ENCODE measurements around the gene SLC35A3. TPM values are rescaled to one million over a fixed set of nuclear protein-coding genes. Genes with fewer than 3 reads are reported as not detected.
"Not testable (repeated sequence)": the region's sequence is repeated elsewhere in the genome, so short reads cannot be mapped to it uniquely, and the experiment has no call there.

SLC35A3 gene
- total RNA-seq, 1 donor from 2014 or later: 38.9 TPM

DNA sequence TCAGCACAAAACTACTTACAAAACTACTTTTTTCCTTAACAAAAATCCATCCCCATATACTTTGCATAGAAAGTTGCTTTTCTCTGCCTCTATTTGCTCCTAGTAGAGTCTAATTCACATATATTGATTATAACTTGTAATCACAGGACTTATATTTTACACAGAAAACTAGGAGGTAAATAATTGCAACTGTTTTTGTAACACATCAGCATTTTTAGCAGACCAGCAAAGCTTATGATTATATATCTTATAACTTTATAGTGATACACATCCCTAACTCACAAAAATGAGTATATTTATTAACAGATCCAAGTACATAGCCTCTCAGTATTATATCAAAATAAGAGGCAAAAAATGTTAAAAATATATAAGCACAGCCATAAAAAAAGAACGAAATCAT, 17.3 kb upstream of the SLC35A3 start:
- Mint-ChIP-seq H3K27me3 (ENCODE audit: insufficient read depth, low read depth) (peaks cover 2% of the 10 kb centered on the region), H3K27ac (no peak overlapping the region), H3K9me3 (no peaks in the 10 kb centered on the region), H3K4me3 (no peak overlapping the region), H3K36me3 (no peaks in the 10 kb centered on the region), H3K4me1 (no peaks in the 10 kb centered on the region)
- Histone ChIP-seq H3K9me3 (ENCODE audit: low read depth) (no peaks in the 10 kb centered on the region), H3K4me3 (no peak overlapping the region), H3K79me2 (ENCODE audit: low read depth) (no peaks in the 10 kb centered on the region), H3K36me3 (no peaks in the 10 kb centered on the region), H3K27me3 (no peaks in the 10 kb centered on the region), H3K4me2 (no peak overlapping the region), H3K4me1 (no peaks in the 10 kb centered on the region), H3K27ac (no peak overlapping the region), H4K20me1 (ENCODE audit: low read depth) (no peaks in the 10 kb centered on the region), H2AFZ (replicated peaks) (no peak overlapping the region), H3K9ac (no peak overlapping the region), H3F3A (ENCODE audit: low read depth) (no peaks in the 10 kb centered on the region)
- DNase-seq (ENCODE audit: low spot score): no peak
- TF ChIP-seq EZH2 (IDR thresholded peaks at IDR 0.05): no peak
- TF ChIP-seq, protein P1, sequence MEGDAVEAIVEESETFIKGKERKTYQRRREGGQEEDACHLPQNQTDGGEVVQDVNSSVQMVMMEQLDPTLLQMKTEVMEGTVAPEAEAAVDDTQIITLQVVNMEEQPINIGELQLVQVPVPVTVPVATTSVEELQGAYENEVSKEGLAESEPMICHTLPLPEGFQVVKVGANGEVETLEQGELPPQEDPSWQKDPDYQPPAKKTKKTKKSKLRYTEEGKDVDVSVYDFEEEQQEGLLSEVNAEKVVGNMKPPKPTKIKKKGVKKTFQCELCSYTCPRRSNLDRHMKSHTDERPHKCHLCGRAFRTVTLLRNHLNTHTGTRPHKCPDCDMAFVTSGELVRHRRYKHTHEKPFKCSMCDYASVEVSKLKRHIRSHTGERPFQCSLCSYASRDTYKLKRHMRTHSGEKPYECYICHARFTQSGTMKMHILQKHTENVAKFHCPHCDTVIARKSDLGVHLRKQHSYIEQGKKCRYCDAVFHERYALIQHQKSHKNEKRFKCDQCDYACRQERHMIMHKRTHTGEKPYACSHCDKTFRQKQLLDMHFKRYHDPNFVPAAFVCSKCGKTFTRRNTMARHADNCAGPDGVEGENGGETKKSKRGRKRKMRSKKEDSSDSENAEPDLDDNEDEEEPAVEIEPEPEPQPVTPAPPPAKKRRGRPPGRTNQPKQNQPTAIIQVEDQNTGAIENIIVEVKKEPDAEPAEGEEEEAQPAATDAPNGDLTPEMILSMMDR (IDR thresholded peaks at IDR 0.05): no peak
- TF ChIP-seq EZH2phosphoT487 (IDR thresholded peaks at IDR 0.05): no peak

DNA sequence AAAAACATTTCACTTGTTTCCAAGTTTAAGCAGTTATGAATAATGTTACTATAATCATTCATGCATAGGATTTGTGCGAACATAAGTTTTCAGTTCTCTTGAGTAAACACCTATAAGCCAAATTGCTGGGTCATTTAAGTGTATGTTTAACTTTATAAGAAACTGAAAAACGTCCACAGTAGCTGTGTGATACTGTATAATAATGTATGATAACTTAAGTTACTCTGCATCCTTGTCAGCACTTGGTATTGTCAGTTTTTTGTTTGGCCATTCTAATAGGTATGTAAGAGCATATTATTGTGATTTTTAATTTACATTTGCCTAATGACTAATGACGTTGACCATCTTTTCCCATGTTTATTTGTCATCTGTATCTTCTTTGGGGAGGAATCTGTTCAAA, 14.4 kb upstream of the SLC35A3 start:
- no peaks in the 10 kb centered on the region for H4K20me1 ChIP-seq (ENCODE audit: low read depth)
- DNase-seq (ENCODE audit: low spot score): no peak
- H3K79me2 ChIP-seq (ENCODE audit: low read depth): no peaks in the 10 kb centered on the region
- H3K27ac ChIP-seq: no peak overlapping the region
- H3K4me1 ChIP-seq: no peaks in the 10 kb centered on the region
- Mint-ChIP-seq H3K27me3 (ENCODE audit: insufficient read depth, low read depth) (no peaks in the 10 kb centered on the region), H3K36me3 (no peaks in the 10 kb centered on the region), H3K4me1 (no peaks in the 10 kb centered on the region), H3K27ac (no peak overlapping the region), H3K9me3 (peaks cover 2% of the 10 kb centered on the region), H3K4me3 (no peak overlapping the region)
- H3K9ac ChIP-seq: no peak overlapping the region
- H3K9me3 ChIP-seq (ENCODE audit: low read depth): no peaks in the 10 kb centered on the region
- no peak overlapping the region for H2AFZ ChIP-seq (replicated peaks)
- TF ChIP-seq, protein P1 (IDR thresholded peaks at IDR 0.05): no peak
- no peak for TF ChIP-seq EZH2 (IDR thresholded peaks at IDR 0.05)
- no peaks in the 10 kb centered on the region for H3K27me3 ChIP-seq
- no peaks in the 10 kb centered on the region for H3K36me3 ChIP-seq
- H3K4me3 ChIP-seq: no peak overlapping the region
- no peaks in the 10 kb centered on the region for H3F3A ChIP-seq (ENCODE audit: low read depth)
- H3K4me2 ChIP-seq: no peak overlapping the region

DNA sequence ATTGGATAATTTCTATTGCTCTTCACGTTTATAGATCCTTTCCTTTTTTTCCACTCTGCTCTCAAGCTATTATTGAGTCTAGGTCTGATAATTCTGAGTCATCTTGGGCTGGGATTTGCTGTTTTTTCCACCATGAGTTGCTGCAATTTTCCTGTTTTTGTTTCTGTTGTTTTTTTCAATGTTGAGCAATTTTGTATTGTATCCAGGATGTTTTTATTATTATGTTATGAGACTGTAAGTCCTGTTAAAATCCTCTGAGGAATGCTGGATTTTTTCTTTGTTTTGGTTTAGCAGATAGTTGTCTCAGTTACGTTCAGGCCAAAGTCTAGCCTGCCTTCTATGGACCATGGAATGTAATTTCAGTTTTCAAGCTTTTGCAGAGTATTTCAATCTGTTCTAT, 13.0 kb upstream of the SLC35A3 start:
- no peaks in the 10 kb centered on the region for H3K36me3 Mint-ChIP-seq
- Histone ChIP-seq H3K79me2 (ENCODE audit: low read depth) (no peaks in the 10 kb centered on the region), H3K9me3 (ENCODE audit: low read depth) (no peaks in the 10 kb centered on the region), H3K9ac (no peak overlapping the region), H3K27me3 (no peaks in the 10 kb centered on the region), H3K36me3 (no peaks in the 10 kb centered on the region), H3K27ac (no peak overlapping the region), H4K20me1 (ENCODE audit: low read depth) (no peaks in the 10 kb centered on the region), H3K4me1 (no peaks in the 10 kb centered on the region), H2AFZ (replicated peaks) (no peak overlapping the region), H3K4me2 (no peak overlapping the region), H3K4me3 (no peak overlapping the region), H3F3A (ENCODE audit: low read depth) (no peaks in the 10 kb centered on the region)
- no peak overlapping the region for H3K4me3 Mint-ChIP-seq
- H3K27me3 Mint-ChIP-seq (ENCODE audit: insufficient read depth, low read depth): no peaks in the 10 kb centered on the region
- DNase-seq (ENCODE audit: low spot score): no peak
- peaks cover 2% of the 10 kb centered on the region for H3K9me3 Mint-ChIP-seq
- H3K27ac Mint-ChIP-seq: no peak overlapping the region
- TF ChIP-seq EZH2 (IDR thresholded peaks at IDR 0.05) (no peak), EZH2phosphoT487 (IDR thresholded peaks at IDR 0.05) (no peak)
- TF ChIP-seq, protein P1 (IDR thresholded peaks at IDR 0.05): no peak
- no peaks in the 10 kb centered on the region for H3K4me1 Mint-ChIP-seq

DNA sequence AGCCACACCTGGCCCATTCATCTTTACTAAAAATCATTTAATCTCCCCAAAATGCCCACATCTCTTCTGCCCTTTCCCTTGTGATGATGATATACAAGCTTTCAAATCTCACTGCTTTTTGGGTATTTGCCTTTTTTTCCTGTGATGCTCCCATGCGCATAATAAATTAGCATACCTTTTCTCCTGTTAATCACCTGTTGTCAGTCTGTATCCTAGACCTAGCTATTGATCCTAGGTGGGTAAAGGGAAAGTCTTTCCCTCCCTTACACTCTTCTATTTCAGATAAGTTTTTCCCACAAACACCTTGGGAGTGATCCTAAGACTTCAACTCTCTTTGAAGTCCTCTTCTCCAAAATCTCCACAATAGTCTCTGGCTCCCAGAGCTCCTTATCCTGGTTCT, 12.0 kb upstream of the SLC35A3 start:
- Mint-ChIP-seq H3K27ac (no peak overlapping the region), H3K9me3 (peaks cover 2% of the 10 kb centered on the region), H3K4me3 (no peak overlapping the region), H3K27me3 (ENCODE audit: insufficient read depth, low read depth) (no peaks in the 10 kb centered on the region), H3K36me3 (no peaks in the 10 kb centered on the region), H3K4me1 (no peaks in the 10 kb centered on the region)
- no peaks in the 10 kb centered on the region for H3K79me2 ChIP-seq (ENCODE audit: low read depth)
- no peaks in the 10 kb centered on the region for H4K20me1 ChIP-seq (ENCODE audit: low read depth)
- TF ChIP-seq EZH2phosphoT487 (IDR thresholded peaks at IDR 0.05) (no peak), EZH2 (IDR thresholded peaks at IDR 0.05) (no peak)
- TF ChIP-seq, protein P1 (IDR thresholded peaks at IDR 0.05): no peak
- H3K36me3 ChIP-seq: no peaks in the 10 kb centered on the region
- H3K9ac ChIP-seq: no peak overlapping the region
- no peaks in the 10 kb centered on the region for H3F3A ChIP-seq (ENCODE audit: low read depth)
- H3K4me2 ChIP-seq: no peak overlapping the region
- H2AFZ ChIP-seq (replicated peaks): no peak overlapping the region
- no peak for DNase-seq (ENCODE audit: low spot score)
- no peak overlapping the region for H3K27ac ChIP-seq
- no peaks in the 10 kb centered on the region for H3K9me3 ChIP-seq (ENCODE audit: low read depth)
- no peak overlapping the region for H3K4me3 ChIP-seq
- no peaks in the 10 kb centered on the region for H3K4me1 ChIP-seq
- no peaks in the 10 kb centered on the region for H3K27me3 ChIP-seq

DNA sequence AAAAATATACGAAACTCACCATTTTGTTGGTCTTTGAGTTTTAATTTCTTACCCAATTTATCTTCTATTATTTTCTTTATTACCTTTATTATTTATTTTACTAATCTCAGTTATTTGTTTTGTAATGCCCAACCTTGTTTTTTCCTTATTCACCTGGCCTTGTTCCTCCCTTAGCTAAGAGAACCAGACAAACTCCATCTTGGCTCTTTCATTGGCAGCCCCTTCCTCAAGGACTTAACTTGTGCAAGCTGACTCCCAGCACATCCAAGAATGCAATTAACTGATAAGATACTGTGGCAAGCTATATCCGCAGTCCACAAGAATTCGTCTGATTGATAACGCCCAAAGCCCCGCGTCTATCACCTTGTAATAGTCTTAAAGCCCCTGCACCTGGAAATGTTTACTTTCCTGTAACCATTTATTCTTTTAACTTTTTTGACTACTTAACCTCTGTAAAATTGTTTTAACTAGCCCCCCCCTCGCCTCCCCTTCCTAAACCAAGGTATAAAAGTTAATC, 10.5 kb upstream of the SLC35A3 start:
- not testable (repeated sequence) for H3K79me2 ChIP-seq (ENCODE audit: low read depth); H3K27ac Mint-ChIP-seq

More for the DNA sequence above, 10.5 kb upstream of the SLC35A3 start:
- H3K4me3 Mint-ChIP-seq; H3K27ac ChIP-seq; DNase-seq (ENCODE audit: low spot score); H3K36me3 Mint-ChIP-seq; H3K36me3 ChIP-seq; H4K20me1 ChIP-seq (ENCODE audit: low read depth); H3K4me1 Mint-ChIP-seq; H3K4me2 ChIP-seq; H3K27me3 Mint-ChIP-seq (ENCODE audit: insufficient read depth, low read depth); H3K27me3 ChIP-seq; H3F3A ChIP-seq (ENCODE audit: low read depth); H3K9ac ChIP-seq; H2AFZ ChIP-seq (replicated peaks); H3K9me3 Mint-ChIP-seq; H3K4me3 ChIP-seq; H3K9me3 ChIP-seq (ENCODE audit: low read depth); H3K4me1 ChIP-seq: not testable (repeated sequence)

All from neural progenitor cell (in vitro differentiated cells).